GM19324 (cell line): ENCODE measurements around the gene SLC38A10.
A peak's percentile ranks its signal among the peaks of the same experiment; 100 is the strongest.

Source experiments
- ATAC-seq: cut with Tn5 transposase; IDR thresholded peaks from one replicate; pipeline ENCODE4 v1.9.1; 2021; ENCODE audit warnings: mild to moderate bottlenecking, moderate library complexity; ENCODE audit not compliant: unreplicated experiment, low FRiP score

SLC38A10 gene

GRCh38 chr17:81300586-81301155 is 5.6 kb upstream of the SLC38A10 start:
- no peak for ATAC-seq

GRCh38 chr17:81299846-81300585 is 4.9 kb upstream of the SLC38A10 start:
- ATAC-seq, result no peak

- no peak for ATAC-seq
Observed at GRCh38 chr17:81298991-81299738, 4.1 kb upstream of the SLC38A10 start.

- no peak for ATAC-seq
Observed at GRCh38 chr17:81298325-81298990, 3.4 kb upstream of the SLC38A10 start.

- ATAC-seq, result no peak
Observed at GRCh38 chr17:81295676-81296381, 722 bp upstream of the SLC38A10 start.

- peak; percentile 14 for ATAC-seq
Observed at GRCh38 chr17:81294512-81295030, 536 bp downstream of the SLC38A10 start.

- ATAC-seq, result no peak
Observed at GRCh38 chr17:81292450-81292849, 2.7 kb downstream of the SLC38A10 start.

GRCh38 chr17:81291662-81292061 is 3.4 kb downstream of the SLC38A10 start:
- ATAC-seq, result no peak

- ATAC-seq, result no peak
Observed at GRCh38 chr17:81290230-81290629, 4.9 kb downstream of the SLC38A10 start.

GRCh38 chr17:81289627-81290026 is 5.5 kb downstream of the SLC38A10 start:
- ATAC-seq, result no peak

- no peak for ATAC-seq
Observed at GRCh38 chr17:81288715-81289114, 6.4 kb downstream of the SLC38A10 start.

- ATAC-seq, result no peak
Observed at GRCh38 chr17:81287741-81288430, 7.2 kb downstream of the SLC38A10 start.

- ATAC-seq, result no peak
Observed at GRCh38 chr17:81287152-81287551, 8.0 kb downstream of the SLC38A10 start.

- no peak for ATAC-seq
Observed at GRCh38 chr17:81286491-81287145, 8.5 kb downstream of the SLC38A10 start.

- no peak for ATAC-seq
Observed at GRCh38 chr17:81285894-81286293, 9.2 kb downstream of the SLC38A10 start.

- ATAC-seq, result no peak
Observed at GRCh38 chr17:81285179-81285878, 9.8 kb downstream of the SLC38A10 start.

GRCh38 chr17:81282876-81283275 is 12.2 kb downstream of the SLC38A10 start:
- no peak for ATAC-seq

GRCh38 chr17:81282141-81282540 is 13.0 kb downstream of the SLC38A10 start:
- no peak for ATAC-seq

GRCh38 chr17:81280571-81280970 is 14.5 kb downstream of the SLC38A10 start:
- ATAC-seq, result no peak
